Neural crest cell (in vitro differentiated cells): ENCODE measurements around the gene MFAP1. TPM values are rescaled to one million over a fixed set of nuclear protein-coding genes. Genes with fewer than 3 reads are reported as not detected.
A peak's percentile ranks its signal among the peaks of the same experiment; 100 is the strongest.

Experiments
- DNase-seq: peaks from one replicate; pipeline ENCODE4 v3.0.0; 2021; ENCODE audit warnings: low read depth, mixed read lengths, low spot score
- H3K27ac Mint-ChIP-seq: one replicate; pipeline ENCODE4 v1.8.0; 2021; ENCODE audit warnings: mild to moderate bottlenecking, mixed read lengths; ENCODE audit not compliant: unreplicated experiment
- H3K27me3 Mint-ChIP-seq: 2 replicates; pipeline ENCODE4 v1.8.0; 2021; ENCODE audit warnings: low read depth, mild to moderate bottlenecking, mixed read lengths
- H3K36me3 Mint-ChIP-seq: 2 replicates; pipeline ENCODE4 v1.8.0; 2021; ENCODE audit warnings: low read depth, mild to moderate bottlenecking, mixed read lengths
- H3K4me1 Mint-ChIP-seq: 2 replicates; pipeline ENCODE4 v1.8.0; 2021; ENCODE audit warnings: mixed read lengths
- H3K4me3 Mint-ChIP-seq: one replicate; pipeline ENCODE4 v1.8.0; 2021; ENCODE audit warnings: mild to moderate bottlenecking, mixed read lengths
- H3K9me3 Mint-ChIP-seq: 2 replicates; pipeline ENCODE4 v1.8.0; 2021; ENCODE audit warnings: mixed read lengths
- CTCF ChIP-seq: fragments of 200-600 bp; sonication (generic); conservative IDR thresholded peaks from 2 replicates; pipeline ENCODE4 v1.5.0; 2021; ENCODE audit warnings: antibody characterized with exemption, mild to moderate bottlenecking
- total RNA-seq: library from RNA; stranded (reverse); gene quantifications from 2 replicates; pipeline ENCODE4 v1.2.1, GENCODE V29; 2021

The MFAP1 gene
- total RNA-seq, 1 donor from 2014 or later: 41.0 TPM

- Mint-ChIP-seq H3K9me3 (no peaks in the 10 kb centered on the region), H3K27me3 (no peaks in the 10 kb centered on the region), H3K36me3 (peaks cover 25% of the 10 kb centered on the region), H3K27ac (peak within 1 kb of the TSS; percentile 97), H3K4me1 (peaks cover 32% of the 10 kb centered on the region), H3K4me3 (peak within 1 kb of the TSS; percentile 95)
- DNase-seq: peak; percentile 73
- no peak for TF ChIP-seq CTCF
Observed at GRCh38 chr15:43800286-43801141, 24.0 kb downstream of the MFAP1 start, which contains the start of gene HYPK. TSS of gene HYPK (plus strand) at chr15:43800599. CDS start at chr15:43800623, 24 bp downstream.

- H3K36me3 Mint-ChIP-seq: peaks cover 25% of the 10 kb centered on the region
- no peaks in the 10 kb centered on the region for H3K27me3 Mint-ChIP-seq
- no peaks in the 10 kb centered on the region for H3K9me3 Mint-ChIP-seq
- H3K27ac Mint-ChIP-seq: peak within 1 kb of the TSS; percentile 97
- H3K4me1 Mint-ChIP-seq: peaks cover 37% of the 10 kb centered on the region
- no peak for TF ChIP-seq CTCF
- DNase-seq: no peak
- peak within 1 kb of the TSS; percentile 95 for H3K4me3 Mint-ChIP-seq
Observed at GRCh38 chr15:43799945-43800285, 24.6 kb downstream of the MFAP1 start, which contains the start of gene SERINC4. TSS of gene SERINC4 (minus strand) at chr15:43800220. CDS start at chr15:43799986, 234 bp downstream.

GRCh38 chr15:43799209-43799944, 25.1 kb downstream of the MFAP1 start:
- no peaks in the 10 kb centered on the region for H3K9me3 Mint-ChIP-seq
- peak overlapping the region; percentile 95 for H3K4me3 Mint-ChIP-seq
- no peak overlapping the region for H3K27ac Mint-ChIP-seq
- H3K36me3 Mint-ChIP-seq: peaks cover 25% of the 10 kb centered on the region
- H3K27me3 Mint-ChIP-seq: no peaks in the 10 kb centered on the region
- no peak for DNase-seq
- TF ChIP-seq CTCF: no peak
- H3K4me1 Mint-ChIP-seq: peaks cover 42% of the 10 kb centered on the region

- no peak for DNase-seq
- no peak for TF ChIP-seq CTCF
- peaks cover 56% of the 10 kb centered on the region for H3K4me1 Mint-ChIP-seq
- no peaks in the 10 kb centered on the region for H3K27me3 Mint-ChIP-seq
- H3K36me3 Mint-ChIP-seq: peaks cover 23% of the 10 kb centered on the region
- H3K27ac Mint-ChIP-seq: peak overlapping the region; percentile 2
- H3K9me3 Mint-ChIP-seq: no peaks in the 10 kb centered on the region
- peak overlapping the region; percentile 99 for H3K4me3 Mint-ChIP-seq
Observed at GRCh38 chr15:43796566-43796965, 27.9 kb downstream of the MFAP1 start.

GRCh38 chr15:43795997-43796396, 28.5 kb downstream of the MFAP1 start:
- no peak for DNase-seq
- no peaks in the 10 kb centered on the region for H3K27me3 Mint-ChIP-seq
- TF ChIP-seq CTCF: no peak
- H3K36me3 Mint-ChIP-seq: peaks cover 21% of the 10 kb centered on the region
- H3K4me3 Mint-ChIP-seq: peak overlapping the region; percentile 99
- no peaks in the 10 kb centered on the region for H3K9me3 Mint-ChIP-seq
- H3K4me1 Mint-ChIP-seq: peaks cover 53% of the 10 kb centered on the region
- no peak overlapping the region for H3K27ac Mint-ChIP-seq
